HEK293T (cell line): ENCODE results near the gene CLN6.
"Not testable (repeated sequence)": the region's sequence is repeated elsewhere in the genome, so short reads cannot be mapped to it uniquely, and the experiment has no call there.

Experiments
- CTCF ChIA-PET: fragments of 350-600 bp; formaldehyde crosslinking; extraction: SDS; loops from one replicate; lab custom pipeline; 2021; ENCODE audit warnings: antibody characterized with exemption, inconsistent platforms; lab: Yijun Ruan, JAX
- POLR2A ChIA-PET: fragments of 350-600 bp; formaldehyde crosslinking; extraction: SDS; loops from one replicate; lab custom pipeline; 2020; ENCODE audit warnings: antibody characterized with exemption, inconsistent platforms; lab: Yijun Ruan, JAX
- DNase-seq: peaks from one replicate; pipeline ENCODE4 v3.0.0; 2012; ENCODE audit warnings: mixed read lengths; ENCODE audit errors: extremely low spot score
- ARNT ChIP-seq: fragments of 450-650 bp; IDR thresholded peaks from 2 replicates; pipeline ENCODE4 v1.6.1; 2017; ENCODE audit warnings: mild to moderate bottlenecking
- BHLHE40 ChIP-seq: fragments of 450-650 bp; IDR thresholded peaks from 2 replicates; pipeline ENCODE4 v1.6.1; 2016; ENCODE audit warnings: mild to moderate bottlenecking, moderate library complexity, borderline replicate concordance
- CTBP1 ChIP-seq: fragments of 450-650 bp; IDR thresholded peaks from 2 replicates; pipeline ENCODE4 v1.6.1; 2016; ENCODE audit warnings: borderline replicate concordance
- ELF4 ChIP-seq: fragments of 450-650 bp; IDR thresholded peaks from 2 replicates; pipeline ENCODE4 v1.6.1; 2017; ENCODE audit warnings: antibody characterized with exemption
- FOXA1 ChIP-seq: fragments of 450-650 bp; IDR thresholded peaks from 2 replicates; pipeline ENCODE4 v1.6.1; 2016; ENCODE audit warnings: mild to moderate bottlenecking
- FOXK2 ChIP-seq: fragments of 450-650 bp; IDR thresholded peaks from 2 replicates; pipeline ENCODE4 v1.6.1; 2016; ENCODE audit warnings: mild to moderate bottlenecking
- FOXM1 ChIP-seq: fragments of 450-650 bp; IDR thresholded peaks from 2 replicates; pipeline ENCODE4 v1.6.1; 2017; ENCODE audit warnings: mild to moderate bottlenecking, borderline replicate concordance
- HDGF ChIP-seq: fragments of 450-650 bp; IDR thresholded peaks from 2 replicates; pipeline ENCODE4 v1.6.1; 2017; ENCODE audit warnings: antibody characterized with exemption, borderline replicate concordance
- L3MBTL2 ChIP-seq: fragments of 450-650 bp; conservative IDR thresholded peaks from 2 replicates; pipeline ENCODE4 v1.6.1; 2016; ENCODE audit warnings: mild to moderate bottlenecking
- LEF1 ChIP-seq: fragments of 450-650 bp; IDR thresholded peaks from 2 replicates; pipeline ENCODE4 v1.6.1; 2017; ENCODE audit warnings: mild to moderate bottlenecking, borderline replicate concordance
- NFRKB ChIP-seq: fragments of 450-650 bp; IDR thresholded peaks from 2 replicates; pipeline ENCODE4 v1.6.1; 2016; ENCODE audit warnings: mild to moderate bottlenecking, moderate library complexity
- PKNOX1 ChIP-seq: fragments of 450-650 bp; IDR thresholded peaks from 2 replicates; pipeline ENCODE4 v1.6.1; 2016
- SP1 ChIP-seq: fragments of 450-650 bp; IDR thresholded peaks from 2 replicates; pipeline ENCODE4 v1.6.1; 2017
- SUZ12 ChIP-seq: fragments of 450-650 bp; IDR thresholded peaks from 2 replicates; pipeline ENCODE4 v1.6.1; 2016; ENCODE audit warnings: mild to moderate bottlenecking
- TARDBP ChIP-seq: fragments of 450-650 bp; IDR thresholded peaks from 2 replicates; pipeline ENCODE4 v1.6.1; 2016
- ZNF384 ChIP-seq: fragments of 450-650 bp; IDR thresholded peaks from 2 replicates; pipeline ENCODE4 v1.6.1; 2016

The CLN6 gene

DNA sequence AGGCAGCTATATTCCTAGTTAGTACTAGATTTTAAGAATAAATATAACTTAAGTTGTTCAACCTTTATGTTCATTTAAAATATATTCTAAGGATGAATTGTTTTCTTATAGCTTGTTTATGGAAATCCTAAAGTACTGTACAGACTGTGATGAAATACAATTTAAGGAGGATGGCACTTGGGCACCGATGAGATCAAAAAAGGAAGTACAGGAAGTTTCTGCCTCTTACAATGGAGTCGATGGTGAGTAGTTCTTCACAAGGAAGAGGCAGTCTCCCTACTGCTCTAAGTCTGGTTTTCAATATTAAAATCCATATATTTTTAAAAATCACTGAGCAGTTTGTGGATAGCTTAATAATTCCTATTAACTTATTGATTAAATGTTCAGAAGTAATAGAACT lies 54.0 kb downstream of the CLN6 start:
- no peak for TF ChIP-seq L3MBTL2
- TF ChIP-seq FOXK2: no peak
- TF ChIP-seq NFRKB: no peak
- no peak for TF ChIP-seq PKNOX1
- TF ChIP-seq HDGF: no peak
- TF ChIP-seq FOXM1: no peak
- TF ChIP-seq LEF1: no peak
- no peak for TF ChIP-seq ZNF384
- no peak for TF ChIP-seq TARDBP
- TF ChIP-seq ARNT: no peak
- no peak for TF ChIP-seq SUZ12
- no peak for DNase-seq
- POLR2A ChIA-PET: no interaction called here
- CTCF ChIA-PET: no interaction called here

DNA sequence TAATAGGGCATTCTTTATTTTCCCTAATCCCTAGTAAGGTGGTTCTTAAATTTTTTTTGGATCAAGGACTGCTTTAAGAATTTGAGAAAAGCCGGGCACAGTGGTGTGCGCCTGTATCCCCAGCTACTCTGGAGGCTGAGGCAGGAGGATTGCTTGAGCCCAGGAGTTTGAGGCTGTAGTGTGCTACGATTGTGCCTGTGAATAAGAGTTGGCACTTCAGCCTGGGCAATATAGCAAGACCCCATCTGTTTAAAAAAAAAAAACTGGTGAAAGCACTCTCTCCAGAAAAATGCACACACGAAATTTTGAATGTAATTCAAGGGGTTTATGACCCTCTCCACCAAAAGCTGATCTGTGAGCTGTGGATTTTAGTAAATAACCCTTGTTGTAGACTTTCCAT lies 56.4 kb downstream of the CLN6 start:
- ChIA-PET POLR2A (no interaction called here), CTCF (no interaction called here)
- DNase-seq: no peak
- no peak for TF ChIP-seq BHLHE40

DNA sequence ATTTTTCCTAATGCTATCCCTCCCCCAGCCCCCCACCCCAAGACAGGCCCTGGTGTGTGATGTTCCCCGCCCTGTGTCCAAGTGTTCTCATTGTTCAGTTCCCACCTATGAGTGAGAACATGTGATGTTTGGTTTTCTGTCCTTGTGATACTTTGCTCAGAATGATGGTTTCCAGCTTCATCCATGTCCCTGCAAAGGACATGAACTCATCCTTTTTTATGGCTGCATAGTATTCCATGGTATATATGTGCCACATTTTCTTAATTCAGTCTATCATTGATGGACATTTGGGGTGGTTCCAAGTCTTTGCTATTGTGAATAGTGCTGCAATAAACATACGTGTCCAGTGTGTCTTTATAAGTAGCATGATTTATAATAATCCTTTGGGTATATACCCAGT lies 57.5 kb downstream of the CLN6 start:
- CTCF ChIA-PET, POLR2A ChIA-PET, DNase-seq: not testable (repeated sequence)

DNA sequence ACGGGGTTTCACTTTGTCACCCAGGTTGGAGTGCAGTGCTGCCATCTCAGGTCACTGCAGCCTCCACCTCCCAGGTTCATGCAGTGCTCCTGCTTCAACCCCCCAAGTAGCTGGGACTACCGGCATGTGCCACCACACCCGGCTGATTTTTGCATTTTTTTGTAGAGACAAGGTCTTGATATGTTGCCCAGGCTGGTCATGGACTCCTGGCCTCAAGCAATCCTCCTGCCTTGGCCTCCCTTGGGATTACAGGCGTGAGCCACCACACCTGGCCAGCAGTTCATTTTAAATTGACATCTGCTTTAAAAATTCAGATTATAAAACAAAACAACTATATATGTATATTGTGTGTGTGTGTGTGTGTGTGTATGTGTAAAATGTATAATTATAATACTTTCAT lies 62.7 kb downstream of the CLN6 start:
- no peak for DNase-seq
- TF ChIP-seq ZNF384 (no peak), NFRKB (no peak), LEF1 (no peak), FOXM1 (no peak), SUZ12 (no peak), HDGF (no peak), ELF4 (no peak), SP1 (no peak), FOXA1 (no peak), FOXK2 (no peak), BHLHE40 (no peak)
- ChIA-PET CTCF (interaction anchor here (0.7 kb wide), 1 partner anchor 393 kb away, joined by 3 read pairs; no protein-coding TSS in a partner anchor), POLR2A (no interaction called here)

DNA sequence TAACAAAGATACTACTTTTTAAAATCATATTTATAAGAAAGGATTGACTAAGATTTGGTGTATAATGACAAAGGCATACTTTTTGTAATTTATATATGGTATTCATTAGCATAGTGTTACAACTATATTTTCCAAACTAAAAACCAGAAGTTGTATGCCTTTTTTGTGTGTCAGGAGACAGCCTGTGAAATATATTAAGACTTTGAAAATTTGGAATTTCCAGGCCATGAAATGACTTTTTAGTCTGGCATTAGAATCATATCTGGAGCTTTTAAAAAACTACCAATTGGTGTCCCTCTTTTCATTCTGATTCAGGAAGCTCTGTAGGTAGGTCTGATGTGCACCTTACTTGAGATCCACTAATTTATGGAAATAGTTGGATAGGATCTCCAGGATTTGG lies 66.3 kb downstream of the CLN6 start:
- ChIA-PET CTCF (interaction anchor here (2.1 kb wide), 1 partner anchor 8 kb away, joined by 7 read pairs; no protein-coding TSS in a partner anchor), POLR2A (no interaction called here)
- DNase-seq: no peak
- no peak for TF ChIP-seq ELF4
- no peak for TF ChIP-seq CTBP1
- no peak for TF ChIP-seq BHLHE40
- TF ChIP-seq FOXK2: no peak
- no peak for TF ChIP-seq L3MBTL2
- TF ChIP-seq PKNOX1: no peak
- TF ChIP-seq SP1: no peak
- TF ChIP-seq ZNF384: no peak
- no peak for TF ChIP-seq LEF1
- TF ChIP-seq FOXM1: no peak
- no peak for TF ChIP-seq ARNT
- TF ChIP-seq TARDBP: no peak
- TF ChIP-seq HDGF: no peak
- TF ChIP-seq NFRKB: no peak
- TF ChIP-seq SUZ12: no peak
- no peak for TF ChIP-seq FOXA1

DNA sequence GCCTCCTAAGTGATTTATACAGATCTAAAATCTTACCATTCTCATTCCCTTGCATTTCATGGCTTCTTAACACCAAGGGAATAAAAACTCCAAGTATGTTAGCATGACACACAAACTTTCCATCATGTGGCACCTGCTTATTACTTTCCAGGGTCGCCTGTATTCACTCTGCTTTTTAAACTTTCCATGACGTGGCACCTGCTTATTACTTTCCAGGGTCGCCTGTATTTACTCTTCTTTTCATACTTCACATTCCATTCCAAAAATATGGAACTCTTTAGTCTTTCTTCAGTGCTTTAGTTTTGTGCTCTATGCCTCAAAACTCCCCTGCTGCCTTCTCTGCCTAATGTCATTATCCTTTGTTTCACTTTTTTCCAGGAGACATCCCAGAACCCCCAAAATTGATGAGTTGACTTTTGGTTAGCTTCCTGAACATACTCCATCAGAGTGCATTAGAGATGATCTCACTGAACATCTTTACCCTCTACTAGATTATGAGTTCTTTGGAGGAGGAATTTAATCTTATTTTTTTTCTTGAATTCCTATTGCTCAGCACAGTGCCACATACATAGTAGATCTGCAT lies 71.4 kb downstream of the CLN6 start:
- ChIA-PET POLR2A (no interaction called here), CTCF (no interaction called here)

More for the DNA sequence above, 71.4 kb downstream of the CLN6 start:
- TF ChIP-seq NFRKB: no peak
- no peak for TF ChIP-seq PKNOX1
- TF ChIP-seq ARNT: no peak
- TF ChIP-seq SP1: no peak
- no peak for TF ChIP-seq LEF1
- TF ChIP-seq CTBP1: no peak
- TF ChIP-seq FOXM1: no peak
- no peak for TF ChIP-seq ZNF384
- no peak for TF ChIP-seq HDGF
- TF ChIP-seq L3MBTL2: no peak
- no peak for TF ChIP-seq FOXA1
- TF ChIP-seq FOXK2: no peak
- TF ChIP-seq TARDBP: no peak
- TF ChIP-seq ELF4: no peak
- no peak for TF ChIP-seq BHLHE40
- TF ChIP-seq SUZ12: no peak
- no peak for DNase-seq
